Kidney tubule cell (primary cell): ENCODE data around the gene PHC1.
"Not testable (repeated sequence)": the region's sequence is repeated elsewhere in the genome, so short reads cannot be mapped to it uniquely, and the experiment has no call there.

Source experiments
- DNase-seq: peaks from one replicate; pipeline ENCODE4 v3.0.0-alpha.2; 2018; ENCODE audit warnings: low spot score

PHC1 gene

DNA sequence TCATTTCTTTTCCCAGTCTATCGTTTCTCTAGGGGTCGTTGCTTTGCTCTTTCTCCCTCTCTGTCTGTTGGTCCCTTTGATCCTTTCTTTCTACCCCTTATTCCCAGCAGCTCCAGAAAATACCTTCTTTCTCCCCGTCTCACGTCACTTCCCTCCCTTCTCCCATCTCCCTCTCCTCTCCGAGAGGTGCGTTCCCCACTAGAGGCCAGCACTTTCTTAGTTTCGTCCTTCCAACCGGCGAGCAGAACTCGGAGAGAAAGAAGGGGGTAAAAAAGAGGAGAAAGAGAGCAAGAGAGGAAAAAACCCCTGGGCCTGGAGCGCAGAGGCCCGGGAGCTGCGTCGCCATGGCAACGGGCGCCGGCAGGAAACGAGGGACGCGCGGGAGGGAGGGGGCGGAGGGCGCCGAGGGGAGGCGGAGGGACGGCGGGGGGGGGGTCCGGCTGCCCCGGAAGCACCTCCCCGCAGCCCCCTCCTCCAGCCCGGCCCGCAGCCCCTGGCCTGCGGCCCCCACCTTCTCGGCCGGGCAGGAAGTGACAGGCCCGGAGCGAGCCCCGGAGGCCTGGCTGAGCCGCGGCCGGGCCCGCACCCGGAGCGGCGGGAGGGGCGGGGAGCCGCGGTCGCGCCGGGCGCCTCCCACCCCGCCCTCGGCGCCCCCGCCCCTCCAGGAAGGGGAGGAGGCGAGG, at the start of gene PHC1:
Gene PHC1 (plus strand): TSS at position 477 of the 683 bp plus-strand sequence. CDS start 3,169 bp downstream, outside the sequence.
- DNase-seq = peak; percentile 78

DNA sequence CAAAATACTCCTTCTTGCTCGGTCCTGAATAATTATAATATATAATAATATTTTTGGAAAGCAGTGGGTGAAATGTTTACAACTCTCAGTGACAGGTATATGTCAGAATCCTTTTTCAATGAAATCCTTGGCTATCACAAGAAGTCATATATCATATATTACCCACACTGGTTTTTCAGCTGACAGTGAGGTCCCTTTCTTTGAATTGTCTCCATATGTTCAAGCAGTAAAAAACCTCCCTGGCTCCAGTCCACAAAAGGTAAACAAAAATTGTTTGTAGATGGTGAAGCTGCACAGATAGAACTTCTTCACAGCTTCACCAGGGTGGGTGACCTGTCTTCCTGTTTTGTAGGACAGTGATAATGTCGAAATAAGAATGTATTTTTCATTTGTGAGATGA, 47.9 kb upstream of the PHC1 start:
- no peak for DNase-seq

DNA sequence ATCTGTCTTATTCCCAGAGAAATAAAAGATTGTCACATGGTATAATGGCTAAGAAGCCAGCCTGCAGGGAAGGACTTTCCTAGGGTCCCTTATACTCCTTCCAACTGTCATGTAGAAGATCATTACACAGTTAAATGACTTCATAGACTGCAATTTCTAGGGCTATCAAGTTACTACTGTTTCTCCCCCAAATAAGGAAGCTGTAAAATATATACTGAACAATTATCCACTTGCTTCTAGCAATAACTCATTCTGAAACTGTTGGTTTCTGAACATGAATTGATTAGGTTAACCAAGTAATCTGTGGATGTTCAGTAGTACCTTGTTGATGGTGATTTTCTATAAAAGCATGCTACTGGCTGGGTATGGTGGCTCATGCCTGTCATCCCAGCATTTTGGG, 47.3 kb upstream of the PHC1 start:
- DNase-seq = no peak

DNA sequence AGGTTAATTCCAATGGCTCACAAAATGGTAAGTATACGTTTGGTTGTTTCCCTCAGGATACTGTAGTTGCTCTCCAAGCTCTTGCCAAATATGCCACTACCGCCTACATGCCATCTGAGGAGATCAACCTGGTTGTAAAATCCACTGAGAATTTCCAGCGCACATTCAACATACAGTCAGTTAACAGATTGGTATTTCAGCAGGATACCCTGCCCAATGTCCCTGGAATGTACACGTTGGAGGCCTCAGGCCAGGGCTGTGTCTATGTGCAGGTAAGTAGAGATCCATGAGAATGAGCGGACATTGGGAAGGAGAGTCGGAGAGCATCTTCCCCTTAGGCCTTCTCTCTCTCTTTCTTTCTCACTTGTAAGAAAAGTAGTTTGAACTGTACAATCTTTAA, 46.5 kb upstream of the PHC1 start:
- no peak for DNase-seq

DNA sequence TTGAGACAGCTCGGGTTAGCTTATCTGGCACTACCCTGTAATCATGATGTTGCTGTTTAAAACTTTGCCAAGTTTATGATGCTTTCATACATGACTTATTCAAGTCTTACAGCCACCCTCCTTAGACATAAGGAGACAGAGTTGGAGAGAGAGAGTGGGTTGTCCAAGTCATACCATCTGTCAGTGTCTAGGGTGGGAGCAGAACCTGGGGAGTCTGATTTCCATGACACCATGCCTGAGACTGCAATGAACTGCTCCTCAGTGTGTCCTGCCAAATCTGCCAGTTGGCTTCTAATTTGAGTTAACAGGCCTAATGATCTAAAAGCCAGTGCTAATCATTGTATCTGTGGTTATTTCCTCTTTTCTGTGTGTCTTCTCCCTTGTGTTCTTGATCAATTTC, 43.7 kb upstream of the PHC1 start:
- DNase-seq = no peak

DNA sequence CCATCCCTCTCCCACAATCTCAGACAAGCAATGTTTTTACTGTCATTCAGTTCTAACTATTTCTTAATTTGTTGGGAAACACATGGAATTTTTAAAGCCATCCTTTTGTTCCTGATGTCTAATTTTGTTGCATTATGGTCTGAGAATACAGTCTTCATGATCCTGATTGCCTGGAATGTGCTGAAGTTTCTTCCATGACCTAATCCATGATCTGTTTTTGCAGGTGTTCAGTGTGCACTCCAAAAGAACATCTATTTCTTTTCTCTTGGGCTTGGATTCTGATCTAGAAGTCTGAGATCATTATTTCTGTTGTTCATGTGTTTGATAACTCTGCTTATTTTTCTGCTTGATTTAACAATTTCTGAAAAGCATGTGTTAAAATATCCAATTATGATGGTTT, 43.2 kb upstream of the PHC1 start:
- DNase-seq = no peak

DNA sequence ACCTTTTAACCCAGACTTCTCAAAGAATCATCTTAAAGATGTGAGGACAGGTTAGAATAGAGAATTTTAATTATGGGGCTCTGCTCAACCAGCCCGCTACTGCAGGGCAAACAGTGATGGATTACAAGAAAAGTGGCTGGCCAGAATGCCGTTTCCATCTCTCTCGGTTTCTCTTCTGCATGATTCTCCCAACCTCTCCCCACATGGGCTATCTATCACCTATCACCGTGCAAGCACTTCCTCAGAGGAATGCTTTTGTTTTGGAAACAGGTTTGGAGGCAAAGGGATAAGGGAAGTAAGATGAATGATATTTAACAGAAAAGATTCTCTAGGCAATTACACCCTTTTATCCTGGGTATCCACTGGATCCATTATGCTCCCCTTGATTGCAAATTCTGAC, 37.4 kb upstream of the PHC1 start:
- DNase-seq = no peak

DNA sequence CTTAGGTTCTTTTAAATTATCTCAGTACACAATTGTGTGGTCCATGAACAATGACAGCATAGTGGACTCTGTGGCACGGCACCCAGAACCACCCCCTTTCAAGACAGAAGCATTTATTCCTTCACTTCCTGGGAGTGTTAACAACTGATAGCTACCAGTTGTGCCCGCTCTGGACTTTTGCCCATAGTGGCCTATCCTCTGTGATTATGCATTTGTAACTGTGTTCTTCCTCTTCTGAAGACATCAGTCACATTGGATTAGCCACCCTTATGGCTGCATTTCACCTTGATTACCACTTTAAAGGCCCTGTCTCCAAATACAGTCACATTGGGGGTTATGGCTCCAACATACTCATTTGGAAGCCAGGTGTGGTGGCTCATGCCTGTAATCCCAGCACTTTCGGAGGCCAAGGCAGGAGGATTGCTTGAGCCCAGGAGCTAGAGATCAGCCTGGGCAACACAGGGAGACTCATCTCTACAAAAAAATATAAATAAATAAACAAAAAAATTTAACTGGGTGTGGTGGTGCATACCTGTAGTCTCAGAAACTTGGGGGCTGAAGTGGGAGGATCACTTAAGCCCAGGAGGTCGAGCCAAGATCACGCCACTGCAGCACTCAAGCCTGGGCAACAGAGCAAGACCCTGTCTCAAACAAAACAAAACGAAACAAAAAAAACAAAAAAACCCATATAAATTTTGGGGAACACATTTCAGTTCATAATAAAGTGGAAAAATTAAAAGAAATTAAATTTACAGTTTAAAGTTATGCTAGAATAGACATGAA, 27.6 kb upstream of the PHC1 start:
- no peak for DNase-seq

DNA sequence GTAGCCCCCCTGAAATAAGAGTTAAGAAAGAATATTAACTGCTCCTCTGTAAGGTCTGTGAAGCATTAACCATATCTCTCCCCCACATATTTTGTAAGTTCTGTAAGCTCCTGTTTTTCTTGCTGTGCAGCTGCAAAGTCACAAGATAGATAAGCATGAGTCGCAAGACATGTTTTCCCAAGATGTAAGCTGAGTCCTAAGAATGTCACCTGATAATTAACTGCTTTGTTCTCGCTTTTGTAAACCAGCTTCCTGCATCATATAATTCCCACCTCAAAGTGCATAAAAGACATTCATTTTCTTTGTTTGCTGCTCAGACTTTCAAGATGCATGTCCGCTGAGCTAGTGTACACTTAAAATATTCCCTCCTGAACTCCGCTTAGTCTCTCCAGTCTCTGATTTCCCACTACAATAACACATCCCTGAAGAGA, 27.0 kb upstream of the PHC1 start:
- peak; percentile 66 for DNase-seq

DNA sequence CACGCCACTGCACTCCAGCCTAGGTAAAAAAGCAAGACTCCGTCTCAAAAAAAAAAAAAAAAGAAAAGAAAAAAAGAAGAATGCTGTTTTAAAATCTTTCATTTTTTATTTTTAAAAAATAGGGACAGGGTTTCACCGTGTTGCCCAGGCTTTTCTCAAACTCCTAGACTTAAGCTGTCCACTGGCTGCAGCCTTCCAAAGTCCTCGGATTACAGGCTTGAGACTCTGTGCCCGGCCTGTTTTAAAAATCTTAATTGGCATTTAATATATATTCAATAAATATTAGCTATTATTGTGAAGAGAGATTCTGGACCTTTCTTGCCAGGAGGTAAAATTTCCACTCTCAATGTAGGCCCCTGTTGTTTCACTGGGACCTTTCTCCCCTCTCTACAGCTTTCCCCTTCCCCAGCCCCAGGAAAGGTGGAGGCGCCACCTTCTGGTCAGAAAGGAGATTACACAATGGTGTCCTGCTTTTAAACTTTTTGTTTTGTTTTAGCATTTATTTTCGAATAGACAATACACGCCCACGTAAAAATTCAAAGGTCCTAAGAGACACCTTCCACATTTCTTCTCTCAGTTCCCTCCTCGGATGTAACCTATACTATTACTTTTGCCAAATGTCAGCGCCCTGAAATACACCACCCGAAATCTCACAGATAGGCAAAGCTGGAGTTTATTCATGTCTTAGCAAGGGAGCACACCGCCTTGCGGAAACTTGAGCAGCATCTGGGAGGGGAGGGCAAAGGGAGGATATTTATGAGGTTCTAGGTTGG, 23.8 kb upstream of the PHC1 start:
- peak; percentile 59 for DNase-seq

DNA sequence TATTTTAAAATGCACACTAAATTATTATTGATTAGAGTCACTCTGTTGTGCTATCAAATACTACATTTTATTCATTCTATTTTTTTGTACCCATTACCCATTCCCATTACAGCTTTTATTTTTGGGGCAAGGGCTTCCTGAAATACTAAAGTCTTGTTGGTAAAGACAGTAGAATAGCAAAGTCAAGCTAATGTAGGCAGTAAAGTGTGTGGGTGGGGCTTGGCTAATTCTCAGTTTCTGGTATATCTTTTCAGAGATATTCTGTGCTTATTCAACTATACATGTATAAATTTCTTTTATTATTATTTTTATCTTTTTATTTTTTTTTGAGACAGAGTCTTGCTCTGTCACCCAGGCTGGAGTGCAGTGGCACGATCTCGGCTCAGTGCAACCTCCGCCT, 22.3 kb upstream of the PHC1 start:
- no peak for DNase-seq

DNA sequence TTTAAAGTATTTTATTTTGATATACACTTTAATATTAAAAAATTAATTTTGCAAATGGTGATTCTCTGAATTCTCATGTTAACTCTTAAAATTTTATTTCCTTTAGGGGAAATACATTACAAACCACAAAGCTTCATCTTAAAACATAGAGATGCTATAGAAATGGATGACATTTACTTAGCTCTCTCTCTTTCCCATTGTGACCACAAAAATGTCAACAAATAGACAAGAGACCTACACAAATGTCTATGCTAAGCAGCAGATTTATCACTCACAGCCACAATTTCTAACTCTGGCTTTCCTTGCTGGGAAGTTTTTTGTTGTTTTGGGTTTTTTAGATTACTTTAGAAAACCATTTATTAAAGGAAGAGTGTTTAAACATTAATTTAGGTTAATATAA, 19.9 kb upstream of the PHC1 start:
- DNase-seq = no peak

DNA sequence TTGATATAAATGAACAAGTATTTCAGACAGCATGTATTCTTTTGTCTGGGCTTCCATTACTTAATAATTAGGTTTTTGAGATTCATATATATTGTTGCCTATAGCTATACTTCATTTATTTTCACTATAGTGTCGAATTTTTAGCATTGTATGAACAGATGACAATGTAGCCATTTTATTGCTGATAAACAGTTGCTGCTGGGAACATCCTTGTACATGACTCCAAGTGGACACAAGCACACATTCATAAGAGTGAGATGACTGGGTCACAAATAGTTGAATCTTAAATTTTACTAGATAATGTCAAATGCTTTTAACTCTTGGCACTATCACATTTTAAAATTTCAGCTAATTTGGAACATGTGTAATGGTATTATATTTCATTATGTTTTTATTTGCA, 19.3 kb upstream of the PHC1 start:
- DNase-seq = no peak

DNA sequence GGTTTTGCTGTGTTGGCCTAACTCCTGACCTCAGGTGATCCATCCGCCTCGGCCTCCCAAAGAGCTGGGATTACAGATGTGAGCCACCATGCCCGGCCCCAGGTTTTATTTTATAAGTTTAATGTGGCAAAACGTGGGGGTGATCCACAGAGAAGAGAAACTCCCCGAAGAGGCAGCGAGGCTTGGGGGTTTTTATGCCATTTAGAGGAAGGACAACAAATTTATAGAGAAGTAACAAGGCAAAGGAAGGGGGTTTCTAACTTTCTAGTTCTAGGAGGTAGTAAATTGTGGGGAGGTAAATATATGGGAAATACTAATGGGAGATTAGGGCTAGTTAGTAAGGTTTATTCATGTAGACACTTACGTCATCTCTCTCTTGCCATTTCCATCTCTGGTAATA, 17.2 kb upstream of the PHC1 start:
- no peak for DNase-seq

DNA sequence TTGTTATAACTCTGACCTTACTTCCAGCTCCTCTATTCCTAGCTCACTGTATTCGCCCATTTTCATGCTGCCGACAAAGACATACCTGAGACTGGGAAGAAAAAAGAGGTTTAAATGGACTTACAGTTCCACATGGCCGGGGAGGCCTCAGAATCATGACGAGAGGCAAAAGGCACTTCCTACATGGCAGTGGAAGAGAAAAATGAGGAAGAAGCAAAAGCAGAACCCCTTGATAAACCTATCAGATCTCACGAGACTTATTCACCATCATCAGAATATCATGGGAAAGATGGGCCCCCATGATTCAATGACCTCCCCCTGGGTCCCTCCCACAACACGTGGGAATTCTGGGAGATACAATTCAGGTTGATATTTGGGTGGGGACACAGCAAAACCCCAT, 14.5 kb upstream of the PHC1 start:
- no peak for DNase-seq

DNA sequence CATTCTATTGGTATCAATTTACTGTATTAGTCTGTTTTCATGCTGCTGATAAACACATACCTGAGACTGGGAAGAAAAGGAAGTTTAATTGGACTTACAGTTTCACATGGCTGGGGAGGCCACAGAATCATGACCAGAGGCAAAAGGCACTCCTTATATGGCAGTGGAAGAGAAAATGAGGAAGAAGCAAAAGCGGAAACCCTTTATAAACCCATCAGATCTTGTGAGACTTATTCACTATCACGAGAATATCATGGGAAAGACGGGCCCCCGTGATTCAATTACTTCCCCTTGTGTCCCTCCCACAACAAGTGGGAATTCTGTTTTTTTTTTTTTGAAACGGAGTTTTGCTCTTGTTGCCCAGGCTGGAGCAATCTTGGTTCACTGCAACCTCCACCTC, 11.6 kb upstream of the PHC1 start:
- DNase-seq = not testable (repeated sequence)

DNA sequence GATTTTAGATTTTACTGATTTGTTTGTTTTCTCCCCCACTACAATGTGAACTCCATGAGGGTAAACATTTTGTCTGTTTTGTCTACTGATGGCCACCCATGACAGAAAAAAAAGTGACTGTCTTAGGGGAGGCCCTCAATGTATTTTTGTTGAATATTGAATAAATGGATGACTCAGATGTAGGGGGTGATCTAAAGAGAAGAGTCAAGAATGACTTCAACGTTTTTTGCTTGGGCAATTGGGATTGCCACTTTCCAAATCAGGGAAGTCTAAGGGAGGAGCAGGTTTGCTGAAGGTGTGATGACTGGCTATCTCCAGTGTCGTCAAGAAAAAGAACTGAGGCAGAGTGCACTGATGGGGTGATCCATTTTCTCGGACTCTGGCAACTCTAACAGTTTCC, 10.7 kb upstream of the PHC1 start:
- DNase-seq = no peak

DNA sequence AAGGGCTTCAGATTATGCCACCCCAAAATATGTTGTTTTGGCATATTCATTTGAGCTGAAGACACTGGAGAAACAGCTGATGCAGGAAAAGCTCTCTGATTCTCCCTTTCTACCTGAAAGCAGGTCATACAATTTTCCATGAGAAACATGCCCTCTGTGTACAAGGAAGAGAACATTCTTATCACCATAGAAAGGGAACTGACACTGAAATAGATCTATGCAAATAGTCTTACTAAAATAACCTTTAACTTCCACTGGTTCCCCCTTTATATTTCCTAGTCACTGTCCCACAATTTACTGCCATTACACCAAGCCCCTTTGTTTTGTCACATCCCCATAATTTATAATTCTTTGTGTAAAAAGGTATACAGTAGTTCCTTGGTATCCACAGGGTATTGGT, 9.6 kb upstream of the PHC1 start:
- no peak for DNase-seq

DNA sequence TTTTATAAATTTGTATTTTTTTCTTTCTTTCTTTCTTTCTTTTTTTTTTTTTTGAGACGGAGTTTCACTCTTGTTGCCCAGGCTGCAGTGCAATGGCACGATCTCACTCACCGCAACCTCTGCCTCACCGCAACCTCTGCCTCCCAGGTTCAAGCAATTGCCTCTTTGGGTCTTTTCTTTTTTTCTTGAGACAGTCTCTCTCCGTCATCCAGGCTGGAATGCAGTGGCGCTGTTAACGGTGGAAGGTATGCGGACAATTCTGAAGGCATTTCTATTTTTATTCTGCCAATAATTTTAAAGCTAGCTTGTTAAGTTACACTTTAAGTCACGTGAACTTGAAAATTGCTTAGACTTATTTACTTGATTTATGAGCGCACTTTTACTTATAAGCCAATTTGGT, 8.8 kb upstream of the PHC1 start:
- DNase-seq = no peak

DNA sequence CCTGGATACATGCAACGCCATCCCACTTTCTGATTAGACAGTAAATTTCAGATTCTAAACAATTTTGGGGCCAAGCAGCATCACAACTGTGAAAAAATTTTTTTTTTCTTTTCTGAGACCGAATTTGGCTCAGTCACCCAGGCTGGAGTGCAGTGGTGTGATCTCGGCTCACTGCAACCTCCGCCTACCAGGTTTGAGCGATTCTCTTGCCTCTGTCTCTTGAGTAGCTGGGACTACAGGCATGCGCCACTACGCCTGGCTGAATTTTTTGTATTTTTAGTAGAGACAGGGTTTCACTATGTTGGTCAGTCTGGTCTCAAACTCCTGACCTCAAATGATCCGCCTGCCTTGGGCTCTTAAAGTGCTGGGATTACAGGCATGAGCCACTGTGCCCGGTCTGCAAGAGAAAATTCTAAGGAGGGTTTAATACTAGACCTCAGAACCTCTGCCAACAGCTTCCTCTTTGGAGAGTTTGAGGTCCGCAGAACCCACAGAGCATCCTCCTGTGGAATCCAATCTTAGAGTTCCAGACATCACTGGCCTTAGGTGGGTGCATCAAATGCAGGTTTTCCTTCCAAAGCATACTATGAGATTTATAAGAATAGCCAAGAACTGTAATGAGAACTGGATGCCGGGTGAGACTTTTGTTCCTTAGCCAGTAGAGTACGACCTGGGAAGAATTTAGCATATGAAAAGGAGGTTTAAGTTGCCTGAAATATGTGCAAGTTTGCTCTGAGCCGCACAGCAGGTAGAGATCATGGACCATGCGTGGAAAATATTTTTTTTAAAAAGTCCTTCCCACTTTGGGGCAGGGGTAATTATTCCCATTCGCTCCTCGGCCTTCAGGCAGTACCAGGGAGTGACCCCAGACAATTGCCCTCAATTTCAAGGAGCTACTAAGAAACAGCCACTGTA, 7.8 kb upstream of the PHC1 start:
- DNase-seq = no peak

DNA sequence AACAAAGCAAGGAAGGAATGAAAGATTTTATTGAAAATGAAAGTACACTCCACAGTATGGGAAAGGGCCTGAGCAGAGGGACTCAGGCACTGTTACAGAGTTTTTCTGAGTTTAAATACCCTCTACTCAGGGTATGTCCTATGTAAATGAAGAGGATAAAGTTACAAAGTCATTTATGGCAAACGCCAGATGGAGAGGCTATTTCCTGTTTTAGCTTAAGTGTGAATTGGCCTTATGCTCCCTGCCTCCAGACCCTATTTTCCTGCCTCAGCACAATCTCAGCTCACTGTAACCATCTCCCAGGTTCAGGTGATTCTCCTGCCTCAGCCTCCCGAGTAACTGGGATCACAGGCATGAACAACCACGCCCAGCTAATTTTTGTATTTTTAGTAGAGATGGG, 6.8 kb upstream of the PHC1 start:
- no peak for DNase-seq

DNA sequence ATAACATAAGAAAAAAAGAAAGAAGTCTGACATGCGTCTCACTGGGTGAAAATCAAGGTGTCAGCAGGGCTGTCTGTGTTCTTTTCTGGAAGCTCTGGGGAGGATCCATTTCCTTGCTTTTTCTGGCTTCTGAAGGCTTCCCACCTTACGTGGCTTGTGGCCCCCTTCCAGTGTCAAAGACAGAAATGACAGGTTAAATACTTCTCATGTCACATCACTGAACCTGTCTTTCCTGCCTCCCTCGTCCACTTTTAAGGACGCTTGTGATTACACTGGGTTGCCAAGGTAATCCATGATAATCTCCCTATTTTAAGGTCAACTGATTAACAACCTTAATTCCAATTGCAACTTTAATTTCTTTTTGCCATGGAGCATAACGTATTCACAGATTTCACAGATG, 4.6 kb upstream of the PHC1 start:
- no peak for DNase-seq
